ENCODE data around the gene ENTPD8. TPM values are rescaled to one million over a fixed set of nuclear protein-coding genes. Genes with fewer than 3 reads are reported as not detected.

The ENTPD8 gene, protein sequence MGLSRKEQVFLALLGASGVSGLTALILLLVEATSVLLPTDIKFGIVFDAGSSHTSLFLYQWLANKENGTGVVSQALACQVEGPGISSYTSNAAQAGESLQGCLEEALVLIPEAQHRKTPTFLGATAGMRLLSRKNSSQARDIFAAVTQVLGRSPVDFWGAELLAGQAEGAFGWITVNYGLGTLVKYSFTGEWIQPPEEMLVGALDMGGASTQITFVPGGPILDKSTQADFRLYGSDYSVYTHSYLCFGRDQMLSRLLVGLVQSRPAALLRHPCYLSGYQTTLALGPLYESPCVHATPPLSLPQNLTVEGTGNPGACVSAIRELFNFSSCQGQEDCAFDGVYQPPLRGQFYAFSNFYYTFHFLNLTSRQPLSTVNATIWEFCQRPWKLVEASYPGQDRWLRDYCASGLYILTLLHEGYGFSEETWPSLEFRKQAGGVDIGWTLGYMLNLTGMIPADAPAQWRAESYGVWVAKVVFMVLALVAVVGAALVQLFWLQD
- 0.77 and 0.90 TPM in 2 replicates for total RNA-seq (2021)
- long read RNA-seq = 0 reads

DNA sequence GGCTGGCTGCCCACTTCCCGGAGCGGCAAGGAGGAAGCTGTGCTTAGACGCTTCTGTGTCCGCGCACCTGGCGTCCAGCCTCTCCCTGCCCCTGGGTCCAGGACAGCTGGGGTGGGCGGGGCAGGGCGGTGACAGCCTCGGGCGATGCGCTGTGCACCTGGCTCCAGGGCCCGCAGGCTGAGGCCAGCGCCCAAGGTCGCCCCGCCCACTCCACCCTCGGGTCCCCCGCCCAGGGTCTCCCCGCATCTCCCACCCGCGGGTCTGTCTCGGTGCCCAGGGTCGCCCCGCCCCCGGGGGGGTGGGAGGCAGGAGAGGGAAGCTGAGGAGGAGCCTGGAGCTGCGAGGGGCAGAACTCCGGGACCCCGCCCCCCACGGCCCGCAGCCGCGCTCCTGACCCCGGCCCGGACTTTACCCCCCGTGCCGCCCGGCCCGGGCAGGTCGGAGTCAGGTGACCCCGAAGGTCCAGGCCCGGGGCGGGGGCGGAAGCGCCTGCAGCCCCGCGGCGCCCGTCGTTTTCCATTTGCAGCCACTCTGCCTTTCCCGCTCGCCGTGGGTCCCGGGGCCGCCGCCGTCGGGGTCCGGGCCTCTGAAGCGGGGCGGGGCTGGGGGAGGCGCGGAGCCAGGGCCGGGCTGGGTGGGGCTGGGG is at the start of gene ENTPD8:
TSS of gene ENTPD8 (minus strand) at position 69 of the 646 bp plus-strand sequence. CDS start 3,072 bp downstream, outside the sequence.
- H3K4me3 Mint-ChIP-seq = peak within 1 kb of the TSS; percentile 58 to 85
- H3K18ac ChIP-seq (ENCODE audit: insufficient read length, low read depth, low read length) = no peak within 1 kb of the TSS
- TF ChIP-seq, protein P1, sequence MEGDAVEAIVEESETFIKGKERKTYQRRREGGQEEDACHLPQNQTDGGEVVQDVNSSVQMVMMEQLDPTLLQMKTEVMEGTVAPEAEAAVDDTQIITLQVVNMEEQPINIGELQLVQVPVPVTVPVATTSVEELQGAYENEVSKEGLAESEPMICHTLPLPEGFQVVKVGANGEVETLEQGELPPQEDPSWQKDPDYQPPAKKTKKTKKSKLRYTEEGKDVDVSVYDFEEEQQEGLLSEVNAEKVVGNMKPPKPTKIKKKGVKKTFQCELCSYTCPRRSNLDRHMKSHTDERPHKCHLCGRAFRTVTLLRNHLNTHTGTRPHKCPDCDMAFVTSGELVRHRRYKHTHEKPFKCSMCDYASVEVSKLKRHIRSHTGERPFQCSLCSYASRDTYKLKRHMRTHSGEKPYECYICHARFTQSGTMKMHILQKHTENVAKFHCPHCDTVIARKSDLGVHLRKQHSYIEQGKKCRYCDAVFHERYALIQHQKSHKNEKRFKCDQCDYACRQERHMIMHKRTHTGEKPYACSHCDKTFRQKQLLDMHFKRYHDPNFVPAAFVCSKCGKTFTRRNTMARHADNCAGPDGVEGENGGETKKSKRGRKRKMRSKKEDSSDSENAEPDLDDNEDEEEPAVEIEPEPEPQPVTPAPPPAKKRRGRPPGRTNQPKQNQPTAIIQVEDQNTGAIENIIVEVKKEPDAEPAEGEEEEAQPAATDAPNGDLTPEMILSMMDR (conservative IDR thresholded peaks at IDR 0.05) = no peak

More for the DNA sequence above, at the start of gene ENTPD8:
- H3K23ac ChIP-seq (ENCODE audit: insufficient read length, low read depth, low read length) = no peak within 1 kb of the TSS
- peaks cover 7 to 12% of the 10 kb centered on the region in 2 experiments for H3K4me1 Mint-ChIP-seq
- H3K4me2 ChIP-seq (ENCODE audit: insufficient read depth, insufficient read length, low read length) = peak within 1 kb of the TSS; percentile 85
- H3K9me3 Mint-ChIP-seq = 0 out of 5 replicates have a peak, but pooled peaks cover 0 to 1% of the 10 kb centered on the region in 2 experiments
- no peaks in the 10 kb centered on the region for H3K23me2 ChIP-seq (ENCODE audit: insufficient read length, low read depth, low read length, poor library complexity, severe bottlenecking)
- no peaks in the 10 kb centered on the region for H3K36me3 Mint-ChIP-seq (ENCODE audit: insufficient read depth in 1 of 3, low read depth in 3 of 3)
- H2BK120ac ChIP-seq (ENCODE audit: low read depth, low read length, poor library complexity, severe bottlenecking) = no peak within 1 kb of the TSS
- H3K27ac ChIP-seq (ENCODE audit: insufficient read length, low read depth, low read length) = no peak within 1 kb of the TSS
- no peak within 1 kb of the TSS for H3K4ac ChIP-seq (ENCODE audit: low read depth, low read length)
- H3K27me3 Mint-ChIP-seq (ENCODE audit: low read depth) = peaks cover 20% of the 10 kb centered on the region
- DNase-seq = peak; percentile 95
- H4K8ac ChIP-seq (replicated peaks; ENCODE audit: insufficient read length, low read depth, low read length) = no peak within 1 kb of the TSS
- no peak within 1 kb of the TSS for H2AK5ac ChIP-seq (ENCODE audit: insufficient read length, low read length)
- no peak within 1 kb of the TSS for H2BK15ac ChIP-seq (ENCODE audit: low read depth, low read length)
- no peaks in the 10 kb centered on the region for H3K4me1 ChIP-seq (ENCODE audit: insufficient read depth, low read length)
- no peak within 1 kb of the TSS for H2BK12ac ChIP-seq (ENCODE audit: insufficient read length, low read depth, low read length)
- H4K5ac ChIP-seq (ENCODE audit: insufficient read length, low read depth, low read length) = no peak within 1 kb of the TSS
- no peaks in the 10 kb centered on the region for H3K79me1 ChIP-seq (ENCODE audit: insufficient read depth, low read depth, low read length, poor library complexity, severe bottlenecking)
- H4K91ac ChIP-seq (ENCODE audit: insufficient read length, low read depth, low read length) = no peak within 1 kb of the TSS
- no peak within 1 kb of the TSS for H3K9ac ChIP-seq (ENCODE audit: extremely low read depth, insufficient read length, low read length)
- no peak within 1 kb of the TSS for H2BK5ac ChIP-seq (ENCODE audit: insufficient read length, low read length)
- H3T11ph ChIP-seq (ENCODE audit: low read length) = no peak within 1 kb of the TSS
- no peak within 1 kb of the TSS for H3K56ac ChIP-seq (ENCODE audit: insufficient read length, low read depth, low read length)
- H3K14ac ChIP-seq (ENCODE audit: insufficient read depth, low read length) = no peak within 1 kb of the TSS
- no peaks in the 10 kb centered on the region for H3K27me3 ChIP-seq (ENCODE audit: insufficient read depth, low read length)
- no peak within 1 kb of the TSS for H2AFZ ChIP-seq (ENCODE audit: low read length)
- no peak within 1 kb of the TSS for H3K27ac Mint-ChIP-seq
- no peak within 1 kb of the TSS for H2BK20ac ChIP-seq (ENCODE audit: low read depth, low read length, poor library complexity, severe bottlenecking)
- H3K79me2 ChIP-seq (ENCODE audit: insufficient read depth, low read length) = no peaks in the 10 kb centered on the region
- H3K9me3 ChIP-seq (ENCODE audit: control insufficient read depth, low read depth, low read length) = no peaks in the 10 kb centered on the region
- no peaks in the 10 kb centered on the region for H4K20me1 ChIP-seq (ENCODE audit: control insufficient read depth, insufficient read depth, insufficient read length)
- no CpG with 5 or more reads among the region's 62 CpGs for WGBS (ENCODE audit: extremely low coverage, insufficient read length, low lambda C conversion rate)

Data from H9 (cell line).